Erythroblast (primary cell): ENCODE measurements around the gene OMA1.

Experiments
- DNase-seq, 2 experiments: peaks; one replicate each; lab custom pipeline; 2025; lab: John Stamatoyannopoulos, UW
- GATA1 ChIP-seq: IDR thresholded peaks from 2 replicates; pipeline ENCODE4 v1.6.1; 2011; ENCODE audit warnings: low read depth, mild to moderate bottlenecking, control low read depth, low read length, moderate library complexity
- POLR2A ChIP-seq: IDR thresholded peaks from 2 replicates; pipeline ENCODE4 v1.6.1; 2011; ENCODE audit warnings: mild to moderate bottlenecking, low read length

OMA1 gene

GRCh38 chr1:58443986-58444868 lies 102.3 kb downstream of the OMA1 start:
- DNase-seq = no peak
- no peak for TF ChIP-seq GATA1
- no peak for TF ChIP-seq POLR2A

- DNase-seq = no peak
- TF ChIP-seq GATA1 = no peak
- no peak for TF ChIP-seq POLR2A
Measured at GRCh38 chr1:58442114-58442513, 104.4 kb downstream of the OMA1 start.

GRCh38 chr1:58441699-58442098 lies 104.8 kb downstream of the OMA1 start:
- TF ChIP-seq GATA1 (no peak), POLR2A (no peak)
- no peak for DNase-seq

GRCh38 chr1:58440696-58441095 lies 105.8 kb downstream of the OMA1 start:
- TF ChIP-seq POLR2A (no peak), GATA1 (no peak)

DNA sequence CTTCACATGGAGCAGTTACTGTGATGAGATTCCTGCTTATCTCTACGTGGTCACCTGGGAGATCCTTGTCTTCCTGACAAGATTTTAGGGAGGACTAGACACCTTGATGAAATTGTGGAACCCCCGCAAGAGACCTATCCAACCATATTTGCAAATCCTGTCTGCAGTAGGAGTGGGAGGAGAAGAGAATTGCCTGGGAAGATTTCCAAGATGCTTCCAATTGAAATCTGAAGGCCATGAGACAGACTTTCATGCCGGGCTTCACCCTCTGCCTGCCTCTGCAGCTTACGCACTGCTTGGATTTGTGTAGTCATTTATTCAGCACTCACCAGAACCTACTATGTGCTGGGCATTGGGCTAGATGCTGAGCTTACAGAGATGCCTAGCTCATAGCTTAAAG lies 106.6 kb downstream of the OMA1 start:
- no peak for DNase-seq
- TF ChIP-seq POLR2A = no peak
- no peak for TF ChIP-seq GATA1

More at GRCh38 chr1:58440696-58441095, 105.8 kb downstream of the OMA1 start:
- no peak for DNase-seq

- DNase-seq = no peak
- TF ChIP-seq GATA1 = no peak
Measured at GRCh38 chr1:58438468-58438867, 108.1 kb downstream of the OMA1 start.

DNA sequence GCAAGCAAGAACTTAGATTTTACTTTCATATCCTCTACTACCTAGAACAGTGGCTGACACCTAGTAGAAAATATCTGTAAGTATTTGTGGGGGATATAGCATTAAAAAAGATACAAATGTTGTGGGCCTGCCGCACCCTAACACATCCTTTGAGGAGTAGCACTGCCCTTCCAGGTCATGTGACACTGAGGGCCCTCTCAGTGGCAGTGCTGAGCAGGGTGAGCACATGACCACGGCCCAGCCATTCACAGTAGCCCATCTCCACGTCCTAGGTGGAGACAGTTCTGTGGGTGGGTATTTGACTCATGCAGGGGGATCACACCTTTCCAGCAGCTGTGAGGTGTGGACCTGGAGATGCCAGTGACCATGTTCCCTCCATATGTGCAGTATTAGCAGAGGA lies 108.9 kb downstream of the OMA1 start:
- TF ChIP-seq GATA1 (no peak), POLR2A (no peak)
- DNase-seq = peak; percentile 2 to 12

DNA sequence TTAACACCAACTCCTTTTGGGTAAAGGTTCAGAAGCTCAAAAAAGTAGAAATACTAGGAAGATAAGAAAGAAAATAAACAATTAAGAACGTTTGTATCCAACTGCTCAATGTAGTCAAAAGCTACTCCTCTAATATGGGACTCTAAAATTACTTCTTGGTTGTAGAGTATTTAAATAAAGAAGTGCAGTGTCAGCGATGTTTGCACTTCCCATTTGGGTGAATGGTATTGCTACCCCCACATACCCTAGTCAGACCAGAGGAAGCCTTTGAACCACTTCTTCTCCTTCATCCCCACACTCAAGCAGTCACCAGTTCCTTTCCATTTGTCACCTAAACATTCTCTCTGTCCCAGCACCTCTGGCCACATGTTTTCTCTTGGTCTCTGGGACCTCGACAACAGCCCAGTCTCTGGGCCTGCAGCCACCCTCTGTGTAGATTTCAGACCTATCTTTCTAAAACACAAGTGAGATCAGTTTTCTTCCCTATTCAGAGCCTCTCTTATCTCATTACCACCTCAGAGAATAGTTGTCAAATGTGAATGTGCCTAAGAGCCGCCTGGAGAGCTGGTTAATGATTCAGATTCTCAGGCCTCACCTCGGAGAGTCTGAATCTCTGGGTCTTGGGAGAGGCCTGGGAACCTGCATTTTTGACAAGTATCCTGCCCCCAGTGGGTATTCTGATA lies 109.8 kb downstream of the OMA1 start:
- TF ChIP-seq POLR2A = no peak
- TF ChIP-seq GATA1 = no peak
- DNase-seq = peak; percentile 36 to 81

- no peak for DNase-seq
- TF ChIP-seq POLR2A (no peak), GATA1 (no peak)
Measured at GRCh38 chr1:58435376-58435775, 111.2 kb downstream of the OMA1 start.

DNA sequence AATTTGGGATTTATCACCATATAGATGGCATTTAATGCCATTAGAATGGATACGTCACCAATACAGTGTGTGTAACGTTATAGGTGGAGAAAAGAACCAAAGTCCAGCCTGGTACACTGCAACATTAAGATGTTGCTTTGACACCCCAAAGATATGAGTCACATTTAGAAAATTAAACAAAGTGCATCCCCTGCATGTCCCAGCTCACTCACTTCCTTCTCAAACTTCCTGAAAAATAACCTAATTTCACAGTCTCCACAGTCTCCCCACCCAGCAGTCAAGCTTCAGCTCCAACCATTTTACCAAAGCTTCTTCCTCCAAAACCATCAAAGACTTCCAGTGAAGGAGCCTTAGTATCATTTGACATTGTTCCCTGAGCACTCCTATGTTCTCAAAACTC lies 111.9 kb downstream of the OMA1 start:
- TF ChIP-seq POLR2A (no peak), GATA1 (no peak)
- no peak for DNase-seq

DNA sequence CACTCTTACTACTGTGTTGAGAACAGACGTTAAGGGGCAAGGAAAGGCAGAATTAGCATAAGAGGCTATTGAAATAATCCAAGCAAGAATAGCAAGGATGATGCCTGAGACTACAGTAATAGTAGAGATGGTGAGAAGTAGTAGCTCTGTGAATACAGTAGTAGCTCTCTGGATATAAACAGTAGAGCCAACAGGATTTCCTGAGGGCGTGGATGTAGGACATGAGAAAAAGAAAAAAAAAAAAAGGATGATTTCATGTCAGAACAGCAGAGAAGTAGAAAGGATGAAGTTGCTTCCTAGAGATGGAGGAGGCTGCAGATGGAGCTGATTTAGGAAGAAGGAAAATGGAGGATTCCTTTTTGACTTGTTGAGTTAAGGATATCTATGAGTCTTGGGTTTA lies 112.3 kb downstream of the OMA1 start:
- TF ChIP-seq POLR2A (no peak), GATA1 (no peak)
- DNase-seq = no peak

DNA sequence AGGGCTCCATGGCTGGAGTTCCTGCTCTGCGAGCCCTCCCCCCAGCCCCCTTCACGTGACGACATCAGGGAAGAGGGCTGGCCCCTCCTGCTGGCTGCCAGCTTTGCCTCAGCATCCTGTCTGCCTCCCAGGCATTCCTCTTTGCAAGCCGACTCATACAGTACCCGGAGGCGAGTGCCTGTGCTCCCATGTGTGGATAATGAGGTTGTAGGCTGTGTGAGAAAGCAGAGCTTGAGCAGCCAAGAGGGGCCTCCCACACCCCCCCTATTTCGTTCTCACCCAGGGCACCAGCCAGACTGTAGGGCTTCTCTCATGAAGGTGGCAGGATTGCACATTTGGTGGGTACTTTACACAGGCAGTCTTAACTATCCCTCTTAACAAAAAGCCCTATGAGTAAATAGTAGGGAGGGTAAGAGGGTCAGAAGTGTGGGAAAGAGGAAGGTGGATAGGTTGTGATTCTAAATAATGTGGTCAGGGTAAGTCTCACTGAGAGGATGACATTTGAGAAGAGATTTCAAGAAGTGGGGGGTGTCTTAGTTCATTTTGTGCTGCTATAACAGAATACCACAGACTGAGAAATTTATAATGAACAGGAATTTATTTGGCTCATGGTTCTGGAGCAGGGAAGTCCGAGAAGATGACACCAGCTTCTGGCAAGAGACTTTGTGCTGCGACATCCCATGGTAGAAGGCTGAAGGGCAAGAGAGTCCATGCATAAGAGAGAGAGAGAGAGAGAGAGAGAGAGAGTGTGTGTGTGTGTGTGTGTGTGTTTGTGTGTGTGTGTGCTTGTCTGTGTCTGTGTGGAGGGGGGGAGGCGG lies 113.5 kb downstream of the OMA1 start:
- no peak for TF ChIP-seq GATA1
- no peak for DNase-seq

GRCh38 chr1:58431901-58432620 lies 114.5 kb downstream of the OMA1 start:
- TF ChIP-seq GATA1 = no peak
- TF ChIP-seq POLR2A = no peak
- no peak for DNase-seq
